HepG2 (cell line): ENCODE results near the gene CCDC7. TPM values are rescaled to one million over a fixed set of nuclear protein-coding genes. Genes with fewer than 3 reads are reported as not detected.

Source experiments
- ATAC-seq: fragments of 200-7000 bp; cut with Tn5 transposase; 3 replicates; pipeline ENCODE4 v1.9.1; 2020; ENCODE audit warnings: mild to moderate bottlenecking, moderate library complexity
- BruUV-seq: library from RNA; stranded (reverse); fragments of 400-500 nt; replicated peaks from 2 replicates; lab custom pipeline; 2021; lab: Mats Ljungman, UMichigan
- CTCF ChIA-PET: fragments of 300-600 bp; formaldehyde crosslinking; extraction: SDS; loops from one replicate; lab custom pipeline; 2021; ENCODE audit warnings: low total read pairs, inconsistent platforms, low intra/inter-chr PET ratio; lab: Yijun Ruan, JAX
- POLR2A ChIA-PET: fragments of 350-600 bp; sonication (Branson Sonifier 250); formaldehyde crosslinking; loops from one replicate; lab custom pipeline; 2020; ENCODE audit warnings: antibody characterized with exemption, inconsistent platforms; lab: Yijun Ruan, JAX
- DNase-seq: peaks from one replicate; pipeline ENCODE4 v3.0.0-alpha.2; 2015; ENCODE audit warnings: low spot score
- FAIRE-seq: peaks from 3 replicates; lab custom pipeline; 2011; peaks lifted over from hg19 to GRCh38; lab: Jason Lieb, UNC
- H2AFZ ChIP-seq: one replicate; pipeline ENCODE4 v1.6.1; 2011; ENCODE audit warnings: low read length, inconsistent platforms
- H3K27ac ChIP-seq: fragments of 300-600 bp; 3 replicates; pipeline ENCODE4 v1.8.0; 2011; ENCODE audit warnings: mixed run types, mild to moderate bottlenecking, mixed read lengths, low read length, inconsistent platforms; ENCODE audit not compliant: insufficient read depth; ENCODE audit errors: extremely low read length
- H3K27me3 ChIP-seq, 2 experiments: fragments of 200-600 bp in 1 of 2; 2 replicates in 1 of 2; 3 replicates in 1 of 2; pipeline versions ENCODE4 v1.6.0 to v1.8.0; 2011; ENCODE audit warnings: low read length in 2 of 2, mild to moderate bottlenecking in 2 of 2, moderate library complexity in 2 of 2, inconsistent platforms in 1 of 2; ENCODE audit not compliant: insufficient read depth in 2 of 2, control insufficient read depth in 1 of 2
- H3K36me3 ChIP-seq, 2 experiments: fragments of 200-600 bp in 1 of 2; replicated peaks in 1 of 2; 2 replicates in 1 of 2; 3 replicates in 1 of 2; pipeline versions ENCODE4 v1.5.1 to v1.8.0; 2011; ENCODE audit warnings: low read length in 2 of 2, inconsistent platforms in 1 of 2; ENCODE audit not compliant: insufficient read depth in 2 of 2, control insufficient read depth in 1 of 2
- H3K4me1 ChIP-seq: 2 replicates; pipeline ENCODE4 v1.5.1; 2012; ENCODE audit warnings: low read length, inconsistent platforms; ENCODE audit not compliant: insufficient read depth
- H3K4me2 ChIP-seq: 2 replicates; pipeline ENCODE4 v1.6.0; 2011; ENCODE audit warnings: low read depth, low read length, inconsistent platforms
- H3K4me3 ChIP-seq, 3 experiments: fragments of 200-600 bp in 1 of 3; sonication (generic), shearing (Covaris generic) in 1 of 3; replicated peaks in 1 of 3; 2 replicates each; pipeline ENCODE4 v1.5.1; 2011 to 2016; ENCODE audit warnings: low read length in 3 of 3, inconsistent platforms in 2 of 3, low read depth in 2 of 3, mild to moderate bottlenecking in 2 of 3, control low read depth in 1 of 3, mixed read lengths in 1 of 3; ENCODE audit not compliant: insufficient read depth in 1 of 3
- H3K79me2 ChIP-seq: one replicate; pipeline ENCODE4 v1.6.1; 2011; ENCODE audit warnings: low read length, inconsistent platforms; ENCODE audit not compliant: insufficient read depth
- H3K9ac ChIP-seq: 2 replicates; pipeline ENCODE4 v1.6.0; 2011; ENCODE audit warnings: mild to moderate bottlenecking, low read depth, low read length, inconsistent platforms; ENCODE audit not compliant: insufficient read depth
- H3K9me3 ChIP-seq: 2 replicates; pipeline ENCODE4 v1.5.1; 2012; ENCODE audit warnings: mild to moderate bottlenecking, low read length
- H4K20me1 ChIP-seq: 2 replicates; pipeline ENCODE4 v1.6.0; 2011; ENCODE audit warnings: inconsistent platforms, mild to moderate bottlenecking, low read length, moderate library complexity; ENCODE audit not compliant: insufficient read depth
- AHR ChIP-seq: IDR thresholded peaks from 2 replicates; pipeline ENCODE4 v1.6.1; 2018; ENCODE audit warnings: missing genetic modification reagents, missing compliant biosample characterization
- EHMT2 ChIP-seq: fragments of 200-600 bp; sonication (generic); IDR thresholded peaks from 2 replicates; pipeline ENCODE4 v1.7.0; 2017; ENCODE audit warnings: antibody characterized with exemption, low read depth, low read length, borderline replicate concordance
- FOXJ3 ChIP-seq: sonication (generic); formaldehyde crosslinking; IDR thresholded peaks from 2 replicates; pipeline ENCODE4 v1.4.0; 2020; ENCODE audit warnings: missing genetic modification reagents, mild to moderate bottlenecking, borderline replicate concordance
- GABPA ChIP-seq, 2 experiments: IDR thresholded peaks; 2 replicates each; pipeline ENCODE4 v1.6.1; 2011 to 2016; ENCODE audit warnings: low read depth in 2 of 2, low read length in 1 of 2, missing biosample characterization in 1 of 2, missing genetic modification characterization in 1 of 2
- HMG20B ChIP-seq: conservative IDR thresholded peaks from 2 replicates; pipeline ENCODE4 v1.6.1; 2016; ENCODE audit warnings: missing genetic modification reagents, missing compliant biosample characterization
- MTF2 ChIP-seq: sonication (generic); formaldehyde crosslinking; IDR thresholded peaks from 2 replicates; pipeline ENCODE4 v1.5.0; 2020; ENCODE audit warnings: missing genetic modification reagents, borderline replicate concordance
- NONO ChIP-seq, 2 experiments: fragments of 450-650 bp in 1 of 2; sonication (generic) in 1 of 2; formaldehyde crosslinking in 1 of 2; IDR thresholded peaks in 1 of 2; conservative IDR thresholded peaks in 1 of 2; 2 replicates each; pipeline versions ENCODE4 v1.6.1 to v1.8.0; 2017 to 2022; ENCODE audit warnings: mild to moderate bottlenecking in 1 of 2, missing genetic modification reagents in 1 of 2, moderate library complexity in 1 of 2
- SOX6 ChIP-seq, 2 experiments: fragments of 450-650 bp in 1 of 2; sonication (generic) in 1 of 2; formaldehyde crosslinking in 1 of 2; IDR thresholded peaks; 2 replicates each; pipeline versions ENCODE4 v1.4.0 to v1.6.1; 2017 to 2020; ENCODE audit warnings: antibody characterized with exemption in 1 of 2, mild to moderate bottlenecking in 1 of 2, missing genetic modification reagents in 1 of 2
- TSC22D2 ChIP-seq: sonication (generic); formaldehyde crosslinking; IDR thresholded peaks from 2 replicates; pipeline ENCODE4 v1.5.1; 2020; ENCODE audit warnings: missing genetic modification reagents, mild to moderate bottlenecking, borderline replicate concordance
- ZNF337 ChIP-seq: sonication (generic); formaldehyde crosslinking; IDR thresholded peaks from 2 replicates; pipeline ENCODE4 v1.5.1; 2020; ENCODE audit warnings: missing genetic modification reagents, low read depth, mild to moderate bottlenecking, borderline replicate concordance
- ZNF577 ChIP-seq: sonication (generic); formaldehyde crosslinking; IDR thresholded peaks from 2 replicates; pipeline ENCODE4 v1.4.0; 2020; ENCODE audit warnings: mild to moderate bottlenecking, low read depth, missing genetic modification reagents, borderline replicate concordance
- WGBS: methylation state at CpG from one replicate; pipeline ENCODE4 v1.1.6; 2017; ENCODE audit warnings: low lambda C conversion rate; 5-methylcytosine and 5-hydroxymethylcytosine counted together
- in situ Hi-C: cut with HindIII; loops from 2 replicates; pipeline ENCODE4 v1.10.0; 2017; ENCODE audit warnings: low pct_unique_long_range_greater_than_20kb; ENCODE audit not compliant: extremely low pct_ligation_motif_present
- intact Hi-C: fragments of 100-400 bp; cut with micrococcal nuclease; formaldehyde crosslinking; loops from one replicate; pipeline ENCODE4 v1.10.0; 2022; ENCODE audit not compliant: unreplicated experiment
- polyA plus RNA-seq, 8 experiments: library from polyadenylated mRNA; depleted of rRNA in 3 of 8; stranded (reverse) in 7 of 8; unstranded in 1 of 8; fragments of >200 nt; fragmentation: Illumina TruSeq in 4 of 8; extraction: Trizol in 4 of 8; gene quantifications; 2 replicates each; pipeline versions ENCODE4 v1.2.1 to v1.2.3, GENCODE V29; 2011 to 2016; ENCODE audit warnings: low read depth in 4 of 8, missing spikeins in 1 of 8, mixed read lengths in 1 of 8; ENCODE audit not compliant: insufficient read depth in 1 of 8
- total RNA-seq, 5 experiments: library from RNA; depleted of rRNA; stranded (reverse); fragments of >200 nt; fragmentation: Illumina TruSeq; extraction: Trizol; gene quantifications; 2 replicates each; pipeline ENCODE4 v1.2.3, GENCODE V29; 2016; ENCODE audit warnings: low read depth in 1 of 5
- TF ChIP-seq, protein P1 (sequence below): sonication (generic); formaldehyde crosslinking; IDR thresholded peaks from 2 replicates; pipeline ENCODE4 v1.4.0; 2020; ENCODE audit warnings: low read depth, missing genetic modification reagents
- TF ChIP-seq, protein P2 (sequence below): sonication (generic); formaldehyde crosslinking; IDR thresholded peaks from 2 replicates; pipeline ENCODE4 v1.9.0; 2021; ENCODE audit warnings: mild to moderate bottlenecking, missing genetic modification reagents

Gene CCDC7
- total and polyA plus RNA-seq, 2 of the 13 experiments (the other 11 are each of a cell fraction or from before 2014, with no cell fraction given) = 0.40 to 1.8 TPM

DNA sequence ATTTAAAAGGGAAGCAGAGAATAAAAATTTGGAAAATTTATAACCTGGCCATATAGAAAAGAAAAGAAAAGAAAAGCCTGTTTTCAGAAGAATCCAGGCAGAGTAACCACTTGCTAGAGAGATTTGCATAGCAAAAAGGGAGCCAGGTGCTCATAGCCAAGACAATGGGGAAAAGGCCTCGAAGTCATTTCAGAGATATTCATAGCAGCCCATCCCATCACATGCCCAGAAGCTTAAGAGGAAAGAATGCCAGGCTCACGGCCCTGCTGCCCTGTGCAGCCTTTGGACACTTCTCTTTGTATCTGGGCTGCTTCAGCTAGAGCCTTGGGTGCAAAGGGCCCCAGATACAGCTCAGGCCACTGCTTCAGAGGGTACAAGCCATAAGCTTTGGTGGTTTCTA is 159.8 kb downstream of the CCDC7 start:
- Histone ChIP-seq H2AFZ (no peak overlapping the region), H3K4me3 (no peak overlapping the region), H3K4me1 (no peaks in the 10 kb centered on the region), H3K4me2 (no peak overlapping the region), H3K27ac (no peak overlapping the region), H4K20me1 (no peaks in the 10 kb centered on the region), H3K79me2 (no peaks in the 10 kb centered on the region), H3K9me3 (no peaks in the 10 kb centered on the region), H3K36me3 (no peaks in the 10 kb centered on the region), H3K9ac (no peak overlapping the region), H3K27me3 (no peaks in the 10 kb centered on the region)
- intact Hi-C loops = no loop called here
- DNase-seq (no peak), FAIRE-seq (no peak), ATAC-seq (no peak)
- WGBS = 0% methylated on average over 2 of the region's 2 CpGs
- in situ Hi-C loops = no loop called here
- CTCF ChIA-PET = no interaction called here
- BruUV-seq = no TSS peak
- POLR2A ChIA-PET = no interaction called here
- TF ChIP-seq MTF2 (CRISPR knock-in tag) (no peak), FOXJ3 (no peak), NONO (IDR thresholded peaks at IDR 0.05) (no peak), NONO (CRISPR knock-in tag; conservative IDR thresholded peaks at IDR 0.05) (no peak), GABPA (IDR thresholded peaks at IDR 0.05; ENCODE audit: low read depth, low read length) (no peak), GABPA (CRISPR knock-in tag; IDR thresholded peaks at IDR 0.05; ENCODE audit: low read depth) (no peak), SOX6 (IDR thresholded peaks at IDR 0.05) (no peak), SOX6 (CRISPR knock-in tag; IDR thresholded peaks at IDR 0.05) (no peak), ZNF577 (CRISPR knock-in tag) (no peak), TSC22D2 (CRISPR knock-in tag) (no peak), AHR (CRISPR knock-in tag) (no peak), ZNF337 (no peak), EHMT2 (no peak), HMG20B (no peak)
- TF ChIP-seq, protein P1, sequence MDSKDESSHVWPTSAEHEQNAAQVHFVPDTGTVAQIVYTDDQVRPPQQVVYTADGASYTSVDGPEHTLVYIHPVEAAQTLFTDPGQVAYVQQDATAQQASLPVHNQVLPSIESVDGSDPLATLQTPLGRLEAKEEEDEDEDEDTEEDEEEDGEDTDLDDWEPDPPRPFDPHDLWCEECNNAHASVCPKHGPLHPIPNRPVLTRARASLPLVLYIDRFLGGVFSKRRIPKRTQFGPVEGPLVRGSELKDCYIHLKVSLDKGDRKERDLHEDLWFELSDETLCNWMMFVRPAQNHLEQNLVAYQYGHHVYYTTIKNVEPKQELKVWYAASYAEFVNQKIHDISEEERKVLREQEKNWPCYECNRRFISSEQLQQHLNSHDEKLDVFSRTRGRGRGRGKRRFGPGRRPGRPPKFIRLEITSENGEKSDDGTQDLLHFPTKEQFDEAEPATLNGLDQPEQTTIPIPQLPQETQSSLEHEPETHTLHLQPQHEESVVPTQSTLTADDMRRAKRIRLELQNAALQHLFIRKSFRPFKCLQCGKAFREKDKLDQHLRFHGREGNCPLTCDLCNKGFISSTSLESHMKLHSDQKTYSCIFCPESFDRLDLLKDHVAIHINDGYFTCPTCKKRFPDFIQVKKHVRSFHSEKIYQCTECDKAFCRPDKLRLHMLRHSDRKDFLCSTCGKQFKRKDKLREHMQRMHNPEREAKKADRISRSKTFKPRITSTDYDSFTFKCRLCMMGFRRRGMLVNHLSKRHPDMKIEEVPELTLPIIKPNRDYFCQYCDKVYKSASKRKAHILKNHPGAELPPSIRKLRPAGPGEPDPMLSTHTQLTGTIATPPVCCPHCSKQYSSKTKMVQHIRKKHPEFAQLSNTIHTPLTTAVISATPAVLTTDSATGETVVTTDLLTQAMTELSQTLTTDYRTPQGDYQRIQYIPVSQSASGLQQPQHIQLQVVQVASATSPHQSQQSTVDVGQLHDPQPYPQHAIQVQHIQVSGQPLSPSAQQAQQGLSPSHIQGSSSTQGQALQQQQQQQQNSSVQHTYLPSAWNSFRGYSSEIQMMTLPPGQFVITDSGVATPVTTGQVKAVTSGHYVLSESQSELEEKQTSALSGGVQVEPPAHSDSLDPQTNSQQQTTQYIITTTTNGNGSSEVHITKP = no peak
- TF ChIP-seq, protein P2, sequence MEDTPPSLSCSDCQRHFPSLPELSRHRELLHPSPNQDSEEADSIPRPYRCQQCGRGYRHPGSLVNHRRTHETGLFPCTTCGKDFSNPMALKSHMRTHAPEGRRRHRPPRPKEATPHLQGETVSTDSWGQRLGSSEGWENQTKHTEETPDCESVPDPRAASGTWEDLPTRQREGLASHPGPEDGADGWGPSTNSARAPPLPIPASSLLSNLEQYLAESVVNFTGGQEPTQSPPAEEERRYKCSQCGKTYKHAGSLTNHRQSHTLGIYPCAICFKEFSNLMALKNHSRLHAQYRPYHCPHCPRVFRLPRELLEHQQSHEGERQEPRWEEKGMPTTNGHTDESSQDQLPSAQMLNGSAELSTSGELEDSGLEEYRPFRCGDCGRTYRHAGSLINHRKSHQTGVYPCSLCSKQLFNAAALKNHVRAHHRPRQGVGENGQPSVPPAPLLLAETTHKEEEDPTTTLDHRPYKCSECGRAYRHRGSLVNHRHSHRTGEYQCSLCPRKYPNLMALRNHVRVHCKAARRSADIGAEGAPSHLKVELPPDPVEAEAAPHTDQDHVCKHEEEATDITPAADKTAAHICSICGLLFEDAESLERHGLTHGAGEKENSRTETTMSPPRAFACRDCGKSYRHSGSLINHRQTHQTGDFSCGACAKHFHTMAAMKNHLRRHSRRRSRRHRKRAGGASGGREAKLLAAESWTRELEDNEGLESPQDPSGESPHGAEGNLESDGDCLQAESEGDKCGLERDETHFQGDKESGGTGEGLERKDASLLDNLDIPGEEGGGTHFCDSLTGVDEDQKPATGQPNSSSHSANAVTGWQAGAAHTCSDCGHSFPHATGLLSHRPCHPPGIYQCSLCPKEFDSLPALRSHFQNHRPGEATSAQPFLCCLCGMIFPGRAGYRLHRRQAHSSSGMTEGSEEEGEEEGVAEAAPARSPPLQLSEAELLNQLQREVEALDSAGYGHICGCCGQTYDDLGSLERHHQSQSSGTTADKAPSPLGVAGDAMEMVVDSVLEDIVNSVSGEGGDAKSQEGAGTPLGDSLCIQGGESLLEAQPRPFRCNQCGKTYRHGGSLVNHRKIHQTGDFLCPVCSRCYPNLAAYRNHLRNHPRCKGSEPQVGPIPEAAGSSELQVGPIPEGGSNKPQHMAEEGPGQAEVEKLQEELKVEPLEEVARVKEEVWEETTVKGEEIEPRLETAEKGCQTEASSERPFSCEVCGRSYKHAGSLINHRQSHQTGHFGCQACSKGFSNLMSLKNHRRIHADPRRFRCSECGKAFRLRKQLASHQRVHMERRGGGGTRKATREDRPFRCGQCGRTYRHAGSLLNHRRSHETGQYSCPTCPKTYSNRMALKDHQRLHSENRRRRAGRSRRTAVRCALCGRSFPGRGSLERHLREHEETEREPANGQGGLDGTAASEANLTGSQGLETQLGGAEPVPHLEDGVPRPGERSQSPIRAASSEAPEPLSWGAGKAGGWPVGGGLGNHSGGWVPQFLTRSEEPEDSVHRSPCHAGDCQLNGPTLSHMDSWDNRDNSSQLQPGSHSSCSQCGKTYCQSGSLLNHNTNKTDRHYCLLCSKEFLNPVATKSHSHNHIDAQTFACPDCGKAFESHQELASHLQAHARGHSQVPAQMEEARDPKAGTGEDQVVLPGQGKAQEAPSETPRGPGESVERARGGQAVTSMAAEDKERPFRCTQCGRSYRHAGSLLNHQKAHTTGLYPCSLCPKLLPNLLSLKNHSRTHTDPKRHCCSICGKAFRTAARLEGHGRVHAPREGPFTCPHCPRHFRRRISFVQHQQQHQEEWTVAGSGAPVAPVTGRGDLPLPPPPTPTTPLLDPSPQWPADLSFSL (CRISPR knock-in tag) = no peak
- TF ChIP-seq, all 625 proteins: peak for 0
